Limb (tissue), 2 donors: ENCODE results near the gene CASP4.

Experiments used
- DNase-seq, 2 donors: peaks; one replicate each; pipeline ENCODE4 v3.0.0-alpha.2; 2016; ENCODE audit errors: extremely low spot score in 2 of 2

The CASP4 gene

GRCh38 chr11:104893876-104894275 is 74.5 kb downstream of the CASP4 start:
- DNase-seq, result no peak
